Upper lobe of right lung (tissue), 1 donor: Measurements from ENCODE around the gene CTDSPL. TPM values are rescaled to one million over a fixed set of nuclear protein-coding genes. Genes with fewer than 3 reads are reported as not detected.

ENCODE experiments used
- ATAC-seq: fragments of 200-7000 bp; cut with Tn5 transposase; one replicate; pipeline ENCODE4 v1.9.1; 2020; ENCODE audit warnings: mild to moderate bottlenecking, moderate library complexity
- DNase-seq: peaks from one replicate; pipeline ENCODE4 v3.0.0-alpha.2; 2020
- H3K27ac ChIP-seq: fragments of 200-600 bp; one replicate; pipeline ENCODE4 v1.8.0; 2022
- H3K27me3 ChIP-seq: fragments of 200-600 bp; one replicate; pipeline ENCODE4 v1.8.0; 2022; ENCODE audit warnings: mild to moderate bottlenecking
- H3K36me3 ChIP-seq: fragments of 200-600 bp; one replicate; pipeline ENCODE4 v1.8.0; 2022
- H3K4me1 ChIP-seq: fragments of 200-600 bp; one replicate; pipeline ENCODE4 v1.8.0; 2022
- H3K4me3 ChIP-seq: fragments of 200-600 bp; one replicate; pipeline ENCODE4 v1.8.0; 2022; ENCODE audit warnings: mild to moderate bottlenecking
- H3K9me3 ChIP-seq: fragments of 200-600 bp; one replicate; pipeline ENCODE4 v1.8.0; 2022
- CTCF ChIP-seq: fragments of 200-600 bp; IDR thresholded peaks from one replicate; pipeline ENCODE4 v1.8.0; 2022; ENCODE audit warnings: antibody characterized with exemption
- intact Hi-C: fragments of 100-400 bp; cut with DNase I; formaldehyde crosslinking; loops from one replicate; pipeline ENCODE4 v1.11.0; 2022
- total RNA-seq: library from RNA; stranded (reverse); fragmentation: NEBNext Ultra II Directional; extraction: Animal tissue kit (Norgen Biotek cat#: 25700); gene quantifications from one replicate; pipeline ENCODE4 v1.2.1, GENCODE V29; 2021
- donor health status: DM: no; HTN: yes; CAD: no; lungs with severe emphysema.

CTDSPL gene
- total RNA-seq, 1 donor from 2014 or later: 78.6 TPM

DNA sequence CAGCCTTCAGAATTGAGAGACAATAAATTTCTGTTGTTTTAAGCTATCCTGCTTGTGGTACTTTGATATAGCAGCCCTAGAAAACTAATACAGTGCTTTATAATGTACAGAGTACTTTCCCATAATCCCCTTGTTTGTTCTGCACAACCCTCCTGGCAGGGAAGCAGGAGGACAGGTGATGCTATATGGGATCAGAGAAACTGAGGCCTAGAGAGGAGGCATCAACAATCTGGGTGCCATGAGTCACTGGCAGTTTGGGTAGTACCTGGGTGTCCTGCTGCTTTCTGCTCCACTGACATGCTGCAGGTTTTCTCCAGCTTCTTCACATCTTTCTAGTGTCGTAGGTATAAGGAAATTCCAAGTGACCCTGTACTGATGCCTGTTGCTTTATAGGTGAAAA, 55.0 kb downstream of the CTDSPL start:
- Histone ChIP-seq H3K9me3 (no peaks in the 10 kb centered on the region), H3K36me3 (no peaks in the 10 kb centered on the region), H3K4me1 (peaks cover 29% of the 10 kb centered on the region), H3K27me3 (no peaks in the 10 kb centered on the region), H3K27ac (no peak overlapping the region), H3K4me3 (no peak overlapping the region)
- ATAC-seq (no peak), DNase-seq (no peak)
- intact Hi-C loops: no loop called here
- TF ChIP-seq CTCF: no peak

- peaks cover 41% of the 10 kb centered on the region for H3K4me1 ChIP-seq
- no peak overlapping the region for H3K27ac ChIP-seq
- no peaks in the 10 kb centered on the region for H3K9me3 ChIP-seq
These were observed 56.9 kb downstream of the CTDSPL start for GRCh38 chr3:37918627-37919026.

DNA sequence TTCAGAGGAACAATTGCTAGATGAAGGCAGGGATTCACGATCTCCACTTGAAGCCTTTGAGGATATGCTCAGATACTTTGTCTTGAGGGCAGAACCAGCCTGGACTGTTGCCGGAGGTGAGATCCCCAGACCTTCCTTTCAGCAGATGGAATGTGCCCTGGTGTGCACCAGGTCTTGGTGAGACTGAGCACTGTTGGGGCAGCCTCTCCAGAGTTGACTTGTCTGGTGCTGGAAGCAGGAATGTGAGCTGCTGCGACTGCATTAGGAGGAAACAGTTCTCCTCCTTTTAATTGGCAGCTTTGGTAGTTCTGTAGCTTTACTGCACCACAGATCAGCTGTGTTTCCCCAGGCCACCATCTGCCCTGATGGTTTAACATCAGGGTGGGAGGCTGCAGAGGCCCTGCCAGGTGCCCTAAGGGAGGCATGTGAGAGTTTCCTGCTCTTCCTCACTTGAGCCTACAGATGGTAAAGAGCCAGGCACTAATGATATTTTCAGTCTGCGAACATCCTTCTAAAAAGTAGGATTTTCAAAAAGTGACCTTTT, 58.5 kb downstream of the CTDSPL start:
- no peak for DNase-seq
- Histone ChIP-seq H3K9me3 (no peaks in the 10 kb centered on the region), H3K27me3 (no peaks in the 10 kb centered on the region), H3K4me1 (peaks cover 57% of the 10 kb centered on the region), H3K4me3 (no peak overlapping the region), H3K36me3 (no peaks in the 10 kb centered on the region), H3K27ac (no peak overlapping the region)
- no peak for TF ChIP-seq CTCF
- intact Hi-C loops: no loop called here
- no peak for ATAC-seq

More at GRCh38 chr3:37918627-37919026, 56.9 kb downstream of the CTDSPL start:
- intact Hi-C loops: no loop called here
- Histone ChIP-seq H3K27me3 (no peaks in the 10 kb centered on the region), H3K36me3 (no peaks in the 10 kb centered on the region), H3K4me3 (no peak overlapping the region)
- ATAC-seq (no peak), DNase-seq (no peak)
- no peak for TF ChIP-seq CTCF

- H3K4me1 ChIP-seq: peaks cover 59% of the 10 kb centered on the region
- no peaks in the 10 kb centered on the region for H3K9me3 ChIP-seq
- H3K27me3 ChIP-seq: no peaks in the 10 kb centered on the region
- intact Hi-C loops: no loop called here
- TF ChIP-seq CTCF: no peak
- no peak for ATAC-seq
- H3K4me3 ChIP-seq: no peak overlapping the region
- DNase-seq: no peak
- H3K27ac ChIP-seq: no peak overlapping the region
- H3K36me3 ChIP-seq: no peaks in the 10 kb centered on the region
These were observed 59.3 kb downstream of the CTDSPL start for GRCh38 chr3:37921025-37921424.

- H3K27ac ChIP-seq: peak overlapping the region; percentile 48
- H3K27me3 ChIP-seq: no peaks in the 10 kb centered on the region
- DNase-seq: no peak
- peaks cover 54% of the 10 kb centered on the region for H3K4me1 ChIP-seq
- intact Hi-C loops: no loop called here
- no peak for TF ChIP-seq CTCF
- peak; percentile 84 for ATAC-seq
- no peaks in the 10 kb centered on the region for H3K36me3 ChIP-seq
- no peaks in the 10 kb centered on the region for H3K9me3 ChIP-seq
- no peak overlapping the region for H3K4me3 ChIP-seq
These were observed 61.3 kb downstream of the CTDSPL start for GRCh38 chr3:37922721-37923568.
